Subcutaneous adipose tissue (tissue), 4 donors: Measurements from ENCODE around the gene ACTR10. TPM values are rescaled to one million over a fixed set of nuclear protein-coding genes. Genes with fewer than 3 reads are reported as not detected.

Experiments used
- total RNA-seq, 4 donors: library from RNA; depleted of rRNA; stranded (reverse); fragments of >200 nt; gene quantifications; one replicate each; pipeline ENCODE4 v1.1.0, GENCODE V29; 2016
- TF ChIP-seq, protein P1 (sequence below): fragments of 450-650 bp; IDR thresholded peaks from one replicate; pipeline ENCODE4 v1.5.1; 2016; ENCODE audit warnings: low read depth, mild to moderate bottlenecking, control low read depth, antibody characterized with exemption, moderate library complexity

ACTR10 gene
- total RNA-seq, 4 donors from 2014 or later = 63.2 to 102 (median 66.1) TPM

DNA sequence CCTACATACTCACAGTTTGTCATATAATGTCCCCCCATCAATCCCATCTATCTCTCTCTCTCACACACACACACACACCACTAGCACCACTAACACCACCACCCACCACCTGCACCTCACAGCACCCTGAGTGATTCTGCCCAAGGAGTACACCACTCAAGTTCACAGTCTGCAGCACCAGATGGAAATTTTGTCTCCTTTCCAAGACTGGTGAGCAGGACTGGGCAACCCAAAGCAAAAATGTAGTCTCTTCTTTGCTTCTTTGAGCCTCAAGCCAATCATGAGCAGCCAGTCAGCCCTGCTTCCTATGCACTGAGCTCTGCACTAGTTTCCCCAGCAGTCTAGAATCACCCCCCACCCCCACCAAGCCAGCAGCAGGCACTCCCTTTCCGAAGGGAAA lies 32.9 kb upstream of the ACTR10 start:
- TF ChIP-seq, protein P1, sequence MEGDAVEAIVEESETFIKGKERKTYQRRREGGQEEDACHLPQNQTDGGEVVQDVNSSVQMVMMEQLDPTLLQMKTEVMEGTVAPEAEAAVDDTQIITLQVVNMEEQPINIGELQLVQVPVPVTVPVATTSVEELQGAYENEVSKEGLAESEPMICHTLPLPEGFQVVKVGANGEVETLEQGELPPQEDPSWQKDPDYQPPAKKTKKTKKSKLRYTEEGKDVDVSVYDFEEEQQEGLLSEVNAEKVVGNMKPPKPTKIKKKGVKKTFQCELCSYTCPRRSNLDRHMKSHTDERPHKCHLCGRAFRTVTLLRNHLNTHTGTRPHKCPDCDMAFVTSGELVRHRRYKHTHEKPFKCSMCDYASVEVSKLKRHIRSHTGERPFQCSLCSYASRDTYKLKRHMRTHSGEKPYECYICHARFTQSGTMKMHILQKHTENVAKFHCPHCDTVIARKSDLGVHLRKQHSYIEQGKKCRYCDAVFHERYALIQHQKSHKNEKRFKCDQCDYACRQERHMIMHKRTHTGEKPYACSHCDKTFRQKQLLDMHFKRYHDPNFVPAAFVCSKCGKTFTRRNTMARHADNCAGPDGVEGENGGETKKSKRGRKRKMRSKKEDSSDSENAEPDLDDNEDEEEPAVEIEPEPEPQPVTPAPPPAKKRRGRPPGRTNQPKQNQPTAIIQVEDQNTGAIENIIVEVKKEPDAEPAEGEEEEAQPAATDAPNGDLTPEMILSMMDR = no peak

DNA sequence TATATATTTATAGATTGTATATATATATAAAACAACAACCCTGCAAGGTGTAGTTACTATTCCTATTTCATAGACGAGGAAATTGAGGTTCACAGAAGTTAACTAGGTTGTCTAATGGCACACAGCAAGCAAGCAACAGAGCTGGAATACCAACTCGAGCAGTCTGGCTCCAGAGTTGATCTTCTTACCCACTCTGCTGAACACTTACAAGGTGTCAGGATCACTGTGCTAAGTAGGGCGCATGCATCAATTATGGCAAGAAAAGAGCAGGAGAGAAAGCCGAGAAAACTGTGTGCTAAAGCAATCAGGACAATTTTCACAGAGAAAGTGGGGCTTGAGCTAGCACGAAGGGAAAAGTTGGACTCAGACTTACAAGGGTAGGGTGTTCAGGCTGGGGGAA lies 32.1 kb upstream of the ACTR10 start:
- TF ChIP-seq, protein P1 = no peak

DNA sequence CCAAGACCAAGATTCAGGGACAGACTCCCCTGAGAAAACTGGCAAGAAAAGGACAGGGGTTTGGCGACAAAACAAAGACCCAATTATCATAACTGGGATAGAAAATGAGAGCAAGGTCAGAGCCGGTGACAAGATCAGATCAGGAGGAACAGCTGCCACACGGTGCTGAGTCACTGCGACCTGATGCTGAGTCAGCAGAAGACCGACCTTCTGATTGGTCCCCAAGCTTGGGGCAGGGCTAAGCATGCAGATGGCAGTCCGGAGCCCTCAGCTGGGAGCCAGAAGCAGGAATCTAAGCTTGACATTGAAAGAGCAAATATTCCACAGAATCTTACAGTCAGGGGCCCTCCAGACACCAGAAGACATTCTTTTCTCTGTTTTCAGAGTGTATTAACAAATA lies 28.9 kb upstream of the ACTR10 start:
- TF ChIP-seq, protein P1 = no peak

DNA sequence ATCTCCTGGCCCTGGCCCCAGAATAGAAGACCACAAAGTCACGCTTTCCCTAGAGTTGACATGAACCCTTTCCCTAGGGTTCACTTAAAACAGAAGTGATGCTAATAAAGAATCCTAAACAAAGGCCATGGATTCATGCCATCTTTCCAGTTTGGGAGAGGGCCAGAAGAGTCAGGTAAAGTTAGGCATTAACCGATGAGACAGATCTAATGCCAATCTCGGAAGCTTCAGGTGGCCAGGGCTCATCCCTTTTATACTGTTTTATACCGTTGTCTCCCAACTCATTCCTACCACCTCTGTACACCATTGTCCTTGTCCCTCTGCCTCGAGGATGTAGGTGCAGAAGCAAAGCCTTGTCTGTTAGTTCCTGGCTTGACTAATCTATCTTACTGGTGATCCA lies 22.8 kb upstream of the ACTR10 start:
- TF ChIP-seq, protein P1 = no peak

DNA sequence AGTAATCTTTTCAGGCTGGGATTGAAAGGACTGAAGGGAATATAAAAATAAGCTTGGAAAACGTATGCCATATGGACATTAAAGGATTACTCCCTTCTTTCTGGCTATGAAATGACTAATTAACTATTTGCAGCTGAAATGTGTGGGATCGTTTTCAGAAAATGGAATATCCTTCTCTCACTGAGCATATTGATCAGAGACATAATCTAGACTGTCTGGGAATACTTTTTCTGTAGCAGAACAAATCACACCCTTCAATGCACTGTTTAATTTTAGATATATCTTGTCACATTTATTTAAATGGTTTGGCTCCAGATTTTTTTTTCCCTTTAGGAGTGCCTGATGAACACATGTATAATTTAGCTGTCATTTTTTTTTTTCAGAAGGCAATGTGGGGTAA lies 10.8 kb upstream of the ACTR10 start:
- TF ChIP-seq, protein P1 = no peak

DNA sequence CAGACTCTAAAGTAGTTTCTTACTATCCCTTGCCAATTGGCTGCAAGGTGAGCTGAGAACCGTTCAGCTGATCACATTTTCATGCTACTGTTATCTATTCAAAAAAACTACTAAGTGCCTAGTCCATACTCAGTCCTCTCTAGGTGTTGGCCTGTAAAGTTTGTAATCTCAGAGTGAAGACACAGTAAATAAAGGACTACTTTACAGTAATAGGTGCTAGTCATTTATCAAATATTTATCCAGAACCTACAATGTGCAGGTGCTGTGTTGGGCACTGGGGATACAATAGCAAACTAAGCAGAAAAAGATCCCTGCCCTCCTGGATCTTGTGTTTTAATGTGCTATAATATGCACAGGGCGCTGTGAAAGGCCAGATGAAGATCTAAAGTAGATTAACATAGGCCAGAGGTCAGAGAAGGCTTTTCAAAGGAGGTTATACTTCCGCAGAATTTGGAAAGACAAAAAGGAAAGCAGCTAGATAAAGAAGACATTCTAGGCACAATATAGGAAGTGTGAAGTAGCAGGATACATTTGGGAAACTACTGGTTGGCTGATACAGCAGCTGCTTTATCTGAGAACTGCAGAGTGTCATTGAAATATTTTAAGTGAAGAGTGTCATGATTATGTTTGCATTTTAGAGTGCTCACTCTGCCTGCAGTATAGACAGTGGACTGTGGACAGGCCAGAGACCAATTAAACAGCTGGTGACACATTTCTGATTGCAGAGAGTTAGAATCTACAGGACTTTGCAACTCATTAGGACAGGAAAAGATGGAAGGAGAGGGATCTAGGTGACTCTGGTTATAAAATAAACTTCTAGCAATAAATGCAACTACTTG lies 8.0 kb upstream of the ACTR10 start:
- TF ChIP-seq, protein P1 = no peak

DNA sequence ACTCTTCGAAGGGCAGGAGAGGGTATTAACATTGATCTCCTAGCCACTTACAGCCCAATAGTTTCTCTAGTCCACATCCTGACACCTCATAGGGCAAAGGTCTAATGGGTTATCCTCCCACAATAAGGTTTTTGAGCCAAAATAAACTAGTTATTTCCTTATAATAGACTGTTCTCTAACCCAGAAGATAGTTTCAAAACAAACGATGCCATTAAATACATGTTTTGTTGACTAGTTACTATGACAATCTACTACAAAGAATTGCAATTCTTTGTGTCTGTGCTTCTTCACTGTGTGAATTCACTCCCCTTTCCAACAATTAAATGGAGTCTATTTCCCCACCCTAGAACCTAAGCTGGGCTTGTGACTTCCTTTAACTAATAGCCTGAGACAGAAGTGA lies 6.4 kb upstream of the ACTR10 start:
- TF ChIP-seq, protein P1 = no peak
